Stimulated activated CD4-positive, alpha-beta T cell treated with anti-CD3 and anti-CD28 coated beads, Interleukin-4, amount 100 ng/mL, for 48 hours (primary cell): ENCODE data around the gene RGMA.

Experiments used
- DNase-seq, 2 donors: peaks; one replicate each; pipeline ENCODE4 v3.0.0-alpha.2; 2020; ENCODE audit warnings: low read depth in 2 of 2

The RGMA gene

GRCh38 chr15:93088981-93089726 is at the start of gene RGMA:
RGMA (minus strand) TSS chr15:93089211; CDS start chr15:93088932, 279 bp downstream.
- no peak for DNase-seq

- no peak for DNase-seq
Measured at GRCh38 chr15:93136606-93137005, 47.6 kb upstream of the RGMA start.

GRCh38 chr15:93135997-93136397 is 47.0 kb upstream of the RGMA start:
- DNase-seq: no peak

GRCh38 chr15:93135459-93135858 is 46.4 kb upstream of the RGMA start:
- DNase-seq: no peak

GRCh38 chr15:93131485-93132095 is 42.6 kb upstream of the RGMA start:
- DNase-seq: no peak

- DNase-seq: no peak
Measured at GRCh38 chr15:93129702-93130488, 40.9 kb upstream of the RGMA start.

GRCh38 chr15:93127286-93127685 is 38.3 kb upstream of the RGMA start:
- no peak for DNase-seq

- DNase-seq: no peak
Measured at GRCh38 chr15:93126599-93126998, 37.6 kb upstream of the RGMA start.

GRCh38 chr15:93126148-93126547 is 37.1 kb upstream of the RGMA start:
- DNase-seq: no peak

- DNase-seq: no peak
Measured at GRCh38 chr15:93124126-93124525, 35.1 kb upstream of the RGMA start.

- no peak for DNase-seq
Measured at GRCh38 chr15:93121973-93122910, 33.2 kb upstream of the RGMA start.

- no peak for DNase-seq
Measured at GRCh38 chr15:93121107-93121506, 32.1 kb upstream of the RGMA start.

- no peak for DNase-seq
Measured at GRCh38 chr15:93118904-93119303, 29.9 kb upstream of the RGMA start.

- DNase-seq: no peak
Measured at GRCh38 chr15:93111451-93111850, 22.4 kb upstream of the RGMA start.

GRCh38 chr15:93110502-93111040 is 21.6 kb upstream of the RGMA start:
- no peak for DNase-seq

GRCh38 chr15:93109336-93110102 is 20.5 kb upstream of the RGMA start:
- no peak for DNase-seq

- no peak for DNase-seq
Measured at GRCh38 chr15:93107646-93108045, 18.6 kb upstream of the RGMA start.

- no peak for DNase-seq
Measured at GRCh38 chr15:93105485-93105884, 16.5 kb upstream of the RGMA start.

GRCh38 chr15:93103823-93104222 is 14.8 kb upstream of the RGMA start:
- DNase-seq: no peak

GRCh38 chr15:93102211-93102610 is 13.2 kb upstream of the RGMA start:
- no peak for DNase-seq

- DNase-seq: no peak
Measured at GRCh38 chr15:93093765-93094164, 4.8 kb upstream of the RGMA start.
